ENCODE measurements around the gene CCDC88C. TPM values are rescaled to one million over a fixed set of nuclear protein-coding genes. Genes with fewer than 3 reads are reported as not detected.

Gene CCDC88C
- total RNA-seq, 1 donor, result 174 TPM

DNA sequence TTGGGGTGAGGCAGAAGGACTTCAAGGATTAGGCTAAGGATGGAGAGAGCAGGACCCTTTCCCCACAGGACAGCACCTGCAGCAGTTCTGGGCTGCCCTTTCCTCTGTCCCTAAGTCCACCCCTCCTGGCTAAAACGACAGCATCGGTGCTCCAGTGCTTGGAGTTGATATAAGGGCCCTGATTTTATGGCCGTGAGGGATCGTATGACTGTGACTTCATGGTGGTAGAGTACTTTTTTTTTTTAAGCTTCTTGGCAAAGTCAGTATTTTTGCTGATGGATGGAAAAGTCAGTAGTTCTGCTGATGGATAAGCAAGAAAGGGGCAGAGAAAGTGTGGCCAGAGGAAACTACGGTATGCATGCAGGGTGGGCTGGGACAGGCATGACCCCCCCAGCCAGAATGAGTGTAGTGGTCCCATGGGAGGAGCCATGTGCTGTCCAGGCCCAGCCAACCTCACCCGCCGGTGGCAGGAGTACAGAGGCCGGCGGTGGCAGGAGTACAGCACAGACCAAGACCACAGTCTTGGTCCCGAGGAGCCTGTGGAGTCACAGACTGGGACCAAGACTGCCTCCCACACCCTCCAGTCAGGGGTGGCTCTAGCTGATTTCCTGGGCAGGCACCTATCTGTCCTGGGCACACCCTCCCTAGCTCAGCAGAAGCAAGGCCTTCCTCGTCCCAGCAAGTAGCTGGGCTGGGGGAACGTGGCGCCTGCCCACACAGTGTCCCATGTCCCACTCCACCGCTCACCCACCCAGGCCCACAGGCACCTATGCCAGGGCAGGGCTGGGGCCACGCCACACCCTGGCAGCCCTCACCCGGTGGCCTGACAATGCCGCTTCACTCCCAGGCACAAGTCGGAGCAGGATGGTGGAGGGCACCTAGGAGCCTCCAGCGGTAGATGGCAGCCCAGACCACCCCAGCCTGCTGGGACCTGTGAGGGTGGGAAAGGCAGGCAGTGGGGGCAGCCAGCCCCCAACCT lies 46.3 kb downstream of the CCDC88C start:
- Histone ChIP-seq H3K9me3 (ENCODE audit: low read depth, low read length) (no peaks in the 10 kb centered on the region), H3K4me3 (ENCODE audit: low read length) (no peak overlapping the region), H3K27me3 (ENCODE audit: insufficient read depth, low read length) (no peaks in the 10 kb centered on the region), H3K4me1 (ENCODE audit: insufficient read depth, low read length) (peaks cover 99% of the 10 kb centered on the region)

DNA sequence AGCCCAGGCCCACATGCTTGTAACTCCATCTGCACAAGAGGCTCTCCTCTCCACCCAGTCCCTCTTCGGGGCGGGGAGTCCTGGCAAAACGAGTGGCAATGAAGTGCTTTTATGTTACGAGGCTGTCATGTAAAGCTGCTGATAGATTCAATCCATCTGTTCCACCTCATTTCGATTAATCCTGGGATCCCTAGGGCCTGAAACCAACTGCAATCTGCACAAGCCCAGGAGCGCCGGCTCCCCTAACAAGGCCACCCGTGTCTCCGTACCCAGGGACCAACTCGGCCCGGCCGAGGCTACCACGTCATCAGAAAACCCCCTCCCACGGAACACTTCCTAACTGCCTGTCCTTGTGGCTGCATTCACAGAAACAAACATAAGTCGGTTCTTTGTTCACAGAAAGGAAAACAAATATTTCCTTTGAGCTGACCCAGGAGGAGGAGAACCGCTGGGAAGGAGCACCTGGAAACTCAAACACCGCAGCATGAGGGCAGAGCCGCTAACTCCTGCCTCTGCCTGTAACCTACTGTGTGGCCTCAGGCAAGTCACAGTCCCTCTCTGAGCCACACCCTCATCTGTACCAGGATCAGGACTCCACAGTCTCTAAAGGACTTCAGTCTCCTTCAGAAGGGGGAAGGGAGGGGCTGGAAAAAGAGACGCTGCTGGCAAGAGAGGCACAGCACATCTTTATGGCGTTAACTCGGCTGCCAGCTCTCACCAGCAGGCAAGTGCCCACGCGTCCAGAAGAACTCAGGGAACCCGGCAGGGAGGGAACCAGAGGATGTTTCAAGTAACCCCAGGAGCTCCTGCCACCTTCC lies 47.8 kb downstream of the CCDC88C start:
- H3K9me3 ChIP-seq (ENCODE audit: low read depth, low read length), result no peaks in the 10 kb centered on the region
- no peak overlapping the region for H3K4me3 ChIP-seq (ENCODE audit: low read length)
- no peaks in the 10 kb centered on the region for H3K27me3 ChIP-seq (ENCODE audit: insufficient read depth, low read length)

DNA sequence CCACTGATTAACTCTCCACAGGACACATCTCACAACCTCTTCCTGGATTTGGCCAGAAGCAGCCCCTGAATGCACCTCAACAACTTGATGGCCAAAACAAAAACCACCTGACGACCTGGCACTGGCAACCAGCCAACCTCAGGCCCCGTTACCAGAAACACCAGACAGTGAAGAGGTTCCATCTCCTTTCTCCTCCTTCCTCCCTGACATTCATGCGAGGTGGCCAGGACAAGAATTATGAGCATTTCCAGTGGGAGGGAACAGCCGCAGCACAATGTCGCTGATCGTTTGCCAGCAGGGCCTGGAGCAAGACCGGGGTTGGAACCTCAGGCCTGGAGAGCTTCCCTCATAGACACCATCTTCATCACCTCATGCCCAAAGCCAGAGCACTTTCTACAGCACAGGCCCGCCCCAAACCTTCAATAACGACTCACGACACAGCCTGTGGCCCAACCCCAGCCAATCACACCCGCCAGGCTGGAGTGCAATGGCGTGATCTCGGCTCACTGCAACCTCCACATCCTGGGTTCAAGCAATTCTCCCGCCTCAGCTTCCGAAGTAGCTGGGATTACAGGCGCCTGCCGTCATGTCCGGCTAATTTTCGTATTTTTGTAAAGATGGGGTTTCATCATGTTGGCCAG lies 48.7 kb downstream of the CCDC88C start:
- H3K4me3 ChIP-seq (ENCODE audit: low read length), result no peak overlapping the region
- peaks cover 99% of the 10 kb centered on the region for H3K4me1 ChIP-seq (ENCODE audit: insufficient read depth, low read length)
- H3K9me3 ChIP-seq (ENCODE audit: low read depth, low read length), result no peaks in the 10 kb centered on the region
- H3K27me3 ChIP-seq (ENCODE audit: insufficient read depth, low read length), result no peaks in the 10 kb centered on the region

More for the DNA sequence above, 47.8 kb downstream of the CCDC88C start:
- peaks cover 99% of the 10 kb centered on the region for H3K4me1 ChIP-seq (ENCODE audit: insufficient read depth, low read length)

DNA sequence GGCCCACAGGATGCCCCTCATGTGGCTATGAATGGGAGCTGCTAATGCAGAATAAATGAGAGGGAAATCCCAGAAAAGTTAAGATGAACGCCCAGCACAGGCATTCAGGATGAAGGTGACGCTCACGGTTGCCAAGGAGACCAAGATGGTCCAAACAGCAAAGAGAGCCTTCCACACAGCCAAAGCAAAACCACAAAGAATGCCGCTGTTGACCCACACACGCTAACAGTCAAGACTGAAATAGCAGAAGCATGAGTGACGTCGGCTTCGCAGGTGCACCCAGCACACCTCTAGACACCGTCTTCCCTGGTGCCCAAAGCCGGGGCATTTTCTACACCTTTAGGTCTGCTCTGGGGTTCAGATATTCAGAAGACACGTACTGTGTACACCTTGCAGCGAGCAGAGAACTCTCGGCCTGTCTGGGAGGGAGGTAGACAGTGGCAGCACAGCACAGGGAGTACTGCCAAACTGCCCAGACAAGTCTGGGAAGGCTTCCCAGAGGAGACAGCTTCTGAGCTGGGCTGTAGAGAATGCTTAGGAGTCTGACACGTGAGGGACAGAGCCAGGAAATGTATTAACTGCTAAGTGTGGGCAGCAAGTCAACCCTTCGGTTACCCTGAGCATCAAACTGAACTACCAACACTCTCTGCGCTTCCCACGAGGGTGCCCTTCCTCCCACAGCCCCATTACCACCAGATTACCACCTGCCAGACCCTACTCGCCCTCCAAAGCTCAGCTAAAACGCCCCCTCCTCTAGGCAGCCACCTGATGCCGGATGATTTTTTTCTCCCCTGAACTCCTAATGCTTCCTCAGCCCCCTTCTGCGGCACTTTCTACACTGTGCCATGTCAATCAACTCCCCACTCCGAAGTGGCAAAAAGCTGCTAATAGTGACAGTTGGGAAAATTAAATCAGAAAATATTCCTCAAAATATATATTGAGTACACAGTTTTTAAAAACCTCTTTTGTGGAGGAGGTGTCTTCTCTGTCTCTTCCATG lies 50.1 kb downstream of the CCDC88C start:
- Histone ChIP-seq H3K4me3 (ENCODE audit: low read length) (no peak overlapping the region), H3K9me3 (ENCODE audit: low read depth, low read length) (no peaks in the 10 kb centered on the region), H3K4me1 (ENCODE audit: insufficient read depth, low read length) (peaks cover 99% of the 10 kb centered on the region), H3K27me3 (ENCODE audit: insufficient read depth, low read length) (no peaks in the 10 kb centered on the region)

DNA sequence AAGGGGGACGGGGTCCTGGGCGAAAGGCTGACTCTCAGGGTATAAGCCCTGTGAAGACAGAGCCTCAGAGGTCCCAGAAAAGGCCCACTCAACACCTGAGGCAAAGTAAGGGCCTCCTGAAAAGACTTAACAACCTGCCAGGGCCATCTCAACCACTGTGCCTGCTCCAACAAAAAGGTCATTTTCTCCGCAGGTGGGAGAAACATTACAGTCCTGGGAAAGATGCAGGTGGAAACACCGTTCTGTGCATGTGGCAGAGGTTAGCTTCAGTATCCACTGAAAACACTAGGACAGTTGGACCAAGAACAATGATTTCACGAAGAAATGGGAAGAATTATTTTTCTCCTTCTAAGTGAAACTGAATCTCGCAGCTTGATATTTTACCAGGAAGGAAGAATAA lies 50.9 kb downstream of the CCDC88C start:
- peaks cover 100% of the 10 kb centered on the region for H3K4me1 ChIP-seq (ENCODE audit: insufficient read depth, low read length)
- H3K27me3 ChIP-seq (ENCODE audit: insufficient read depth, low read length), result no peaks in the 10 kb centered on the region
- no peak overlapping the region for H3K4me3 ChIP-seq (ENCODE audit: low read length)
- H3K9me3 ChIP-seq (ENCODE audit: low read depth, low read length), result no peaks in the 10 kb centered on the region

DNA sequence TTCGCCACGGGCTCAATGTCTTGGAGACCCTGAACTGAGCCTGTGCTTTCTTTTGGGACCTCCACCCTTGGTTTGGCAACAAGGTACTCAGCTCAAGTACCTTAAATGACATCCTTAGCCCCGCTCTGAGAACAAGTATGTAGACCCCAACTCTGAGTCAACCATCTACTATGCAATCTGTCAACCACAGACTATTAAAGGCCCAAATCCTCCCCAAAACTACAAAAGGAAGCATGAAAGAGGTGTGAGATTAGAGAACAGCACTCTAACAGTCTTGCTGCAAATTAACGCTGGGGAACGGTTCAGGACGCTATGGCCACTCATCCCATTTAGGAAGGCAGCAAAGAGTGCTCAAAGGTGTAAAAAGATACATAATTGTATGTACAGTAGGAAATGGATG lies 52.1 kb downstream of the CCDC88C start:
- no peaks in the 10 kb centered on the region for H3K27me3 ChIP-seq (ENCODE audit: insufficient read depth, low read length)
- peaks cover 100% of the 10 kb centered on the region for H3K4me1 ChIP-seq (ENCODE audit: insufficient read depth, low read length)
- no peak overlapping the region for H3K4me3 ChIP-seq (ENCODE audit: low read length)
- no peaks in the 10 kb centered on the region for H3K9me3 ChIP-seq (ENCODE audit: low read depth, low read length)

DNA sequence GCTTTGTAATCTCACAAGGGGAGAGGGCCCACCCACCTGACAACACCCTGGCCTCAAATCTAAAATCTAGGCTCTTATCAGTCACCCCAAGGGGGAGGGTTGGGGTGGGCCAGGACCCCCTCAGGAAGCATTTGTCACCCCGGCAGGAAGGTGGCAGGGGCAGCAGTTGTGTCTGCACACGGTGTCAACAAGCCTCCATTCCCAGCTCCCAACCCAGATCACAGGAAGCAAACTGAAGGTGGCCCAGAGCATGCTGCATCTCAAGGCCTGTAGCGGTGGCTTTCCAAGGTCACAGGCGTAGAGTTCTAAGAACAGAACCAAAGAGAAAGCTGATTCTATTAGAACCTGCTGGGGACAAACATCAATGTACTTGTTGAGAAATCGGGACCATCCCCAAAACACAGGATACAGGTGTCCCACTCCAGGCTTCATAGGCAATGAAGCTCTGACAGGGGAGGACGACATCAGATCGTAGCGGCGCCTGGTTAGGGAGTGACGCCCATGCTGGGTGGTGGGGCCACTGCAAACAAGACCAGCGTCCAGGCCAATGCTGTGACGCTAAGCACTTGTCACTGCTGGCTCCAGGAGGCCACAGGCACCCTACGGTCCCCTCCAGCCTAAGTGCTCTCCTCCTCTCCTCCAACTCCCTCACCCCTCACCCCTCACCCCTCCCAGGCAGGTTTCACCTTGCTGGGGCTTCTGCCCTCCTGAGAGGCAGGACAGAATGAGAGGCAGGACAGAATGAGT lies 52.9 kb downstream of the CCDC88C start:
- Histone ChIP-seq H3K4me3 (ENCODE audit: low read length) (no peak overlapping the region), H3K27me3 (ENCODE audit: insufficient read depth, low read length) (no peaks in the 10 kb centered on the region), H3K4me1 (ENCODE audit: insufficient read depth, low read length) (peaks cover 100% of the 10 kb centered on the region), H3K9me3 (ENCODE audit: low read depth, low read length) (no peaks in the 10 kb centered on the region)

DNA sequence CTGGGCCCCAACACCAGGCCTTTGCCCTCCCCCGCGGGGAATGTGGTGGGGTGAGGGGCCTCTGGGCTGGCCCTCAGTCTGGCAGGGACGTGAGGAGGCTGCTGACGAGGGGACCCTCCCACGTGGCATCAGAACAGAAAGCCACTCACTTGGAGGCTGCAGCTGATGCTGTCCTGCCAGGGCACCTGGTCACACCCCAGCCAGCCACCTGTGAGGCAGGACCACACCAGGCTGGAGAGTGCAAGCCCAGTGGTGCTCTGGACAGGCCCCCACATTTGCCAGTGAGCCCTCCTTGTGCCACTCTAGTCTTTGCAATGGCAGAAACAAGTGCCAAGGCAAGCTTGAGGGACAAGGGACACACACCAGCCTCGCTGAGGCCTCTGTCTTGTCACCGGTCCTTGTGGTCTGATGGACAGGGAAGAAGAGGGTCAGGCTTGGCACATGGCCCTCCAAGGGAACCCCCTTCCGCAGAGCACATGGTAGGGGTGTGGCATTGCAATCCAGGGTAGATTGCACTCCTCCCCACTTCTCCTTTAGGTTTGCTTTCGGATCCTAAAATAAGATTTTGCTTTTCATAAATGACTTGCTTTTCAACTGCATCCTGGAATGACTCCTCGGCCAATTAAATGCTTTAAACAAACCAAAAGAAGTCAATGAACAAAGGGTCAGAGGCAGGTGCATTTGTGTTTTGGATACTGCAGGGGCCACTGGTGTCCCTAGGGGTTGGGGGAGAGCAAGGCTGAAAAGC lies 53.7 kb downstream of the CCDC88C start:
- H3K9me3 ChIP-seq (ENCODE audit: low read depth, low read length), result no peaks in the 10 kb centered on the region
- peaks cover 100% of the 10 kb centered on the region for H3K4me1 ChIP-seq (ENCODE audit: insufficient read depth, low read length)
- no peak overlapping the region for H3K4me3 ChIP-seq (ENCODE audit: low read length)
- no peaks in the 10 kb centered on the region for H3K27me3 ChIP-seq (ENCODE audit: insufficient read depth, low read length)

DNA sequence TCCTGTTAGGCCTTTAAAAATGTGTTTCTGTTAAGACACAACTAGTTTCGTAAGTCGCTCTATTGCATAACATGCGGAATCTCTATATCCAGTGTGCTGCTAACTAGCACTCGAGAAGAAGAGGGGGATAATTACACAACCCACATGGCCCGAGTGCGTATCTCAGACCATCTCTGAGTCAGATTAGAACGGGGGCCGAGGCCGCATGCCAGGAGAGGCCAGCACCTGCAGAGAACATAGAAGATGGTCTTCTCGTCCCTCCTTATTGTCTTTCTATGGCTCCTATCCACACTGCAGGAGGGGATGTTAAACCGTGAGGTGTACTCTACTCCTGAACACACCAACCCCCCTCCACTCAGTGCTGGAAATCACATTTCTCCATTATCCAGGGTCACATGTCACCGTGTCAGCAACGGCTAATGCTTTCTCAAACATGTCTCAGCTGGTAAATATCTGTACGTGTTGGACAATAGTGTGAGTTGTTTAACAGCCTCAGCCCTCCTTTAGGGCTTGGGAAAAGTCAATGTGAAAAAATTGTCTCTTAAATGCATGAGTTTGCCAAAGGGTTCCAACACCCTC lies 56.3 kb downstream of the CCDC88C start:
- Histone ChIP-seq H3K4me3 (ENCODE audit: low read length) (no peak overlapping the region), H3K4me1 (ENCODE audit: insufficient read depth, low read length) (peaks cover 100% of the 10 kb centered on the region), H3K9me3 (ENCODE audit: low read depth, low read length) (no peaks in the 10 kb centered on the region), H3K27me3 (ENCODE audit: insufficient read depth, low read length) (no peaks in the 10 kb centered on the region)

DNA sequence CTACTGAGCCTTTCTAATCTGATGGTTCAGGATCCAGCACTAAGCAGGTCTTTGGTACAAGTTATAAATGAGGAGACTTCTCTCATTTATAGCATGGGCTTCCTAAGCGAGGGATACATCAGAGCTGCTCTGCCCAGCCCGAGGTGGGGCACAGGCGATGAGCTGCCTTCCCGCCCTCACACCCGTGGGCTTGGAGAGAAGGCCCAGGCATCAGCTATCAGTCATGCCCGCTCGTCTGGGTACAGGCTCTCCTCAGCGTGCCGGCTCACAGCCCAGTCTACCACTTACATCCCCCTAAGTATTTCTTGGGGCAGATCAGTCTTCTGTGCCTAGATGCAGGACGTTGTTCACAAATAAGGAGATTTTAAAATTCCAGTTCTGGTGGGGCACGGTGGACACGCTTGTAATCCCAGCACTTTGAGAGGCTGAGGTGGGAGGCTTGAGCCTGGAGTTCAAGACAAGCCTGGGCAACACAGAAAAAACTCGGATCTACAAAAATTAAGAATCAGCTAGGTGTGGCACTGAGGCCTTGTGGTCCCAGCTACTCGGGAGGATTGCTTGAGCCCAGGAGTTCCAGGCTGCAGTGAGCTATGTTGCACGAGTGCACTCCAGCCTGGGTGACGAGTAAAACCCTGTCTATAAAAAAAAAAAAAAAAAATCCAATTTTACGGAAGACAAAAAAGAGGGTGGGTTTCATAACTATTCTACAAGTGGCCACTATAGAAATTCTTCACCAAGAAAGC lies 57.0 kb downstream of the CCDC88C start:
- Histone ChIP-seq H3K9me3 (ENCODE audit: low read depth, low read length) (no peaks in the 10 kb centered on the region), H3K4me3 (ENCODE audit: low read length) (no peak overlapping the region), H3K4me1 (ENCODE audit: insufficient read depth, low read length) (peaks cover 100% of the 10 kb centered on the region), H3K27me3 (ENCODE audit: insufficient read depth, low read length) (no peaks in the 10 kb centered on the region)

DNA sequence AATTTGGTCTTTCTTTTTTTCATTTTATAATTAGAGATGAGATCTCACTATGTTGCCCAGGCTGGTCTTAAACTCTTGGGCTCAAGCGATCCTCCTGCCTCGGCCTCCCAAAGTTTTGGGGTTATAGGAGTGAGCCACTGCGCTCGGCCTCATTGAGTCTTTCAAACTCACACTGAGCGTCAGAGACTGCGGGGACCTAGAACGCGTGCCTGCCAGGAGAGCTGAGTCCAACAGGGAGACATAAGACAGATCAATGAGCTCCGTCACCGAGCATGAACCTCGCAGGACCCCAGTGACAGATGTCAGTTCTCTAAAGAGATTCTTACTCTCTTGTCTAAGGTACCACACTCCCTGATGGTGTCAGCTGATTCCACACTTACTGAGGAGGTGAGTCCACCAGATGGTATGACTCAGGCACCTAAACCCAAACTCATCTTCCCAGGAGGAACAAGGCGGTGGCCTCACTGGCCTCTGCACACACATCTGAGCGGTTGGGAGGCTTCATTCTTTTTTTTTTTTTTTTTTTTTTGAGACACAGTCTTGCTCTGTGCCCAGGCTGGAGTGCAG lies 58.9 kb downstream of the CCDC88C start:
- no peaks in the 10 kb centered on the region for H3K9me3 ChIP-seq (ENCODE audit: low read depth, low read length)
- no peak overlapping the region for H3K4me3 ChIP-seq (ENCODE audit: low read length)
- H3K4me1 ChIP-seq (ENCODE audit: insufficient read depth, low read length), result peaks cover 100% of the 10 kb centered on the region
- H3K27me3 ChIP-seq (ENCODE audit: insufficient read depth, low read length), result no peaks in the 10 kb centered on the region

DNA sequence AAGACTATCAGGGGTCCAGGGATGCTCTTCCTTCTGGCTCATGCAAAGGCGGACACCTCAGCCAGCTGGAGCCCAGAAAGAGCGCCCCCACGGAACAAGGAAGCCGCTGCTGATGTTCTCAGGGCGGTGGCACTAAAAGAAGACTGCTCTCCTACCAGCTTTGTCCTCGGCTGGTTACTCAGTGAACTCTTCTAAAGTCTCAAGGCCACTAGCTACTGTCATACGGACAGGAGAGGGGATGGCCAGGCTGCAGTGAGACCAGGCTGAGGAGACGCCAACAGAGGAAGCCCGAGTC lies 59.6 kb downstream of the CCDC88C start:
- H3K9me3 ChIP-seq (ENCODE audit: low read depth, low read length), result no peaks in the 10 kb centered on the region
- H3K27me3 ChIP-seq (ENCODE audit: insufficient read depth, low read length), result no peaks in the 10 kb centered on the region
- H3K4me1 ChIP-seq (ENCODE audit: insufficient read depth, low read length), result peaks cover 100% of the 10 kb centered on the region
- H3K4me3 ChIP-seq (ENCODE audit: low read length), result no peak overlapping the region
